ENCODE measurements around the gene DYNC1H1.

- TF ChIP-seq CTCF (IDR thresholded peaks at IDR 0.05 in 4 of 5, conservative IDR thresholded peaks at IDR 0.05 in 1 of 5) (no peak), POLR2A (IDR thresholded peaks at IDR 0.05) (peak in 1 of 2 donors; percentile 29)
Observed at GRCh38 chr14:101927859-101928258, 36.5 kb upstream of the DYNC1H1 start.
